Lower leg skin (tissue), 3 donors: ENCODE data around the gene TBX2.

Experiments
- POLR2A ChIP-seq, 2 donors: fragments of 450-650 bp; IDR thresholded peaks; one replicate each; pipeline ENCODE4 v1.6.1; 2016 to 2017; ENCODE audit warnings: antibody characterized with exemption in 2 of 2, mild to moderate bottlenecking in 1 of 2, moderate library complexity in 1 of 2
- TF ChIP-seq, protein P1 (sequence below), 3 donors: fragments of 450-650 bp; IDR thresholded peaks; one replicate each; pipeline ENCODE4 v1.5.1; 2016; ENCODE audit warnings: antibody characterized with exemption in 3 of 3, mild to moderate bottlenecking in 3 of 3, moderate library complexity in 2 of 3

DNA sequence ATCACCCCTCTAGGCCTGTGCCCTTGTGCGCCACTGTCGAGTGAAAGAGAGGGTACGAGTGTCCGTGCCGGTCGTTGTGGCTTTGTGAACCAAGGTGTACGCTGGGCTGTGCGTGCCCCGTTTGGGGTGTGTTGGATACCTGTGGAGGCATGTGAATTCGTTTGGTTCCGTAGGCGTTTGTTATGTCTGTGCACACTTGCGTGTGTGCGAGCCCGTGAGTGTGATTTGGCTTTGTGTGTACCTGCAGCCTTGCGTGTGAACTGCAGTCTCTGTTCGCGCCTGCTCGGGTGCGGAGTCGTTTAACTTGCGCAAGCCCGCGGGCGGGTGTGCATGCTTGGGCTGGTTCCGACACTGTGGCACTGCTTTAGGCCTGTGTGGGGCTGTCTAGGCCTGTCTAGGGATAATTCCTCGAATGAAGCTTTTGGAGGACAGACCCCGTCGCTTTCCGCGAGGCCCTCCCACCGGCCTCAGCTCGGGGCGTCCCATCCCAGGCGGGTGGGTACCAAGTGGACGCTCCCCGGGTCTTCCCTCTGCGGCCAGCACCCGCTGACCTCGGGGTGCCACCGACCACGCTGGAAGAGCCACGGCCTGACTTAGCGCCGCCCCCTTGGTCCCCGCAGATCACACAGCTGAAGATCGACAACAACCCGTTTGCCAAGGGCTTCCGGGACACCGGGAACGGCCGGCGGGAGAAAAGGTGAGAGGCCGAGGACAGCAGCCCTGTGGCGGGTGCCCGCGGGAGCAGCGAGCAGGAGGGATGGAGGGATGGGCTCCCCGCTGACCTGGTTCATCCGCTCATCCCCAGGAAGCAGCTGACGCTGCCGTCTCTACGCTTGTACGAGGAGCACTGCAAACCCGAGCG, 4.4 kb downstream of the TBX2 start:
- TF ChIP-seq, protein P1, sequence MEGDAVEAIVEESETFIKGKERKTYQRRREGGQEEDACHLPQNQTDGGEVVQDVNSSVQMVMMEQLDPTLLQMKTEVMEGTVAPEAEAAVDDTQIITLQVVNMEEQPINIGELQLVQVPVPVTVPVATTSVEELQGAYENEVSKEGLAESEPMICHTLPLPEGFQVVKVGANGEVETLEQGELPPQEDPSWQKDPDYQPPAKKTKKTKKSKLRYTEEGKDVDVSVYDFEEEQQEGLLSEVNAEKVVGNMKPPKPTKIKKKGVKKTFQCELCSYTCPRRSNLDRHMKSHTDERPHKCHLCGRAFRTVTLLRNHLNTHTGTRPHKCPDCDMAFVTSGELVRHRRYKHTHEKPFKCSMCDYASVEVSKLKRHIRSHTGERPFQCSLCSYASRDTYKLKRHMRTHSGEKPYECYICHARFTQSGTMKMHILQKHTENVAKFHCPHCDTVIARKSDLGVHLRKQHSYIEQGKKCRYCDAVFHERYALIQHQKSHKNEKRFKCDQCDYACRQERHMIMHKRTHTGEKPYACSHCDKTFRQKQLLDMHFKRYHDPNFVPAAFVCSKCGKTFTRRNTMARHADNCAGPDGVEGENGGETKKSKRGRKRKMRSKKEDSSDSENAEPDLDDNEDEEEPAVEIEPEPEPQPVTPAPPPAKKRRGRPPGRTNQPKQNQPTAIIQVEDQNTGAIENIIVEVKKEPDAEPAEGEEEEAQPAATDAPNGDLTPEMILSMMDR (IDR thresholded peaks at IDR 0.05), result no peak
- TF ChIP-seq POLR2A (IDR thresholded peaks at IDR 0.05), result no peak
